Fibroblast of the conjunctiva (primary cell): ENCODE data around the gene DUSP2.

Source experiments
- DNase-seq: peaks from one replicate; pipeline ENCODE4 v3.0.0-alpha.2; 2010; ENCODE audit warnings: low read depth

The DUSP2 gene

DNA sequence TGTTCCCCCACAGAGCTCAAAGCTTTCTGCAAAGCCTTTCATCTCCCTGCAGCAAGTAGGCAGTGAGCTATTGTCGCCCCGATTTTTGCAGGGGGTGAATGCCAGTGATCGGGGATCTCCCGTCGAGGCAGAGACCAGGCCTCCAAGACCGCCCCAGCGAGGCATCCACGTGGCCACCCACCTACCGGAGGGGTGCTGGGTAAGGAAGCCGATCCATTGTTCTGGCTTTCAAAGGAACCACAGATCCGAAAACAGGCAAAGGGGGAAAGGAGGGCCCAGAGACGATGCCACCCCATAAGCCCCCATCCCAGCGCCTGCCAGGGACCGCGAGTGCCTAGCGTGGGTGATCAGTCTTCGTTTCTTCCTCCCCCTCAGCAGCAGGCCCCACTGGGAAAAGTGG is 31.3 kb downstream of the DUSP2 start:
- no peak for DNase-seq

DNA sequence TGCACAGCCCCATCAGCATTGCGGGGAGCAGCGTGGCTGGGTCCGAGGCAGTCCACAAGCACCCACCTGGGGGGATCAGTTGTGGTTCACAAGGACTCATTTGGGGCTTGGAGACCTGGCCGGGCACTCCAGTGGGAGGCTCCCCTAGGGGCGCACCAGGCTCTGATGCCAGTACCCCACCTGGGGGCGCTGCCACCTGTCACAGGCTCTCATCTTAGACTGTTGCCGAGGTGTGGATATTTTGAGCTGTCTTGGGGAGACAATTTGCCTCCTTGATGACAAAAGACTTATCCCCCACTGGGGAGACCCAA is 31.9 kb downstream of the DUSP2 start:
- DNase-seq: no peak

DNA sequence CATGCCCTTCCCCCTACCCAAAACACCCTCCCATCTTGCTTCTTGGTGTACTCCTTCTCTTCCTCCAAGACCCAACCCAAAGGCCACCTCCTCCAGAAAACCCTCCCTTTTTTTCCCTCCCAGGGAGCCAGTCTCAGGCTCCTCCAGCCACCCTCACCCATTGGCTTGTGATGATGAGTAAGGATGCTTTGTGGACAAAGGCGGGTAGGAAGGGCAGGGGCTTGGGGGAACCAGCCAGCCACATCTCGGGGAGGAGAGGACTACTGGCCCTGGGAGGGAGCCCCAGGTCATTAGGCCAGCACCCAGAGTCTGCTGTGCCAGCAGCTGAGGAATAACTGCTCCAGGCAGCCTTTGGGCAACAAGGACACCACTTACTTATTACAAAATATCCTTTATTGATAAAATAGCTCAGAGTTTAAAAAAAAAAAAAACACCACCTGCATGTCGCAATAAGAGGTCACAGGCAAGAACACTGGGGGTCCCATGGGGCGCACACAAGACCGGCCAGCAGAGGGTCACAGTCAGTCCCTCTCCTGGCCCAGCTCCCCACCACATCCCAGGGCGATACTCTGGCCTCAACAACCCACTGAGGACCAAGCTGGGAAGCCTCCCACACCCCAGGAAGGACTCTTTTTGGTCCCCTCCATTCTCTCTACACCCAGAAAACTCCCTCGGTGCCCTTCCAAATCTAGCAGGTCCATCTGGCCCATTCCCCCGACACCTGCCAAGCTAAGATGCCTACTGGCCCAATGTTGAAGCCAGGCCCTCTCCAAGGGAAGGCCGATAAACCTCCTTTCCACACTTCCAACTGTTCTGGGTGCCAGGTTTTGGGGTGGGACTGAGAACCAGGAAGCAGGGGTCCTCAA is 32.5 kb downstream of the DUSP2 start:
- DNase-seq: no peak

DNA sequence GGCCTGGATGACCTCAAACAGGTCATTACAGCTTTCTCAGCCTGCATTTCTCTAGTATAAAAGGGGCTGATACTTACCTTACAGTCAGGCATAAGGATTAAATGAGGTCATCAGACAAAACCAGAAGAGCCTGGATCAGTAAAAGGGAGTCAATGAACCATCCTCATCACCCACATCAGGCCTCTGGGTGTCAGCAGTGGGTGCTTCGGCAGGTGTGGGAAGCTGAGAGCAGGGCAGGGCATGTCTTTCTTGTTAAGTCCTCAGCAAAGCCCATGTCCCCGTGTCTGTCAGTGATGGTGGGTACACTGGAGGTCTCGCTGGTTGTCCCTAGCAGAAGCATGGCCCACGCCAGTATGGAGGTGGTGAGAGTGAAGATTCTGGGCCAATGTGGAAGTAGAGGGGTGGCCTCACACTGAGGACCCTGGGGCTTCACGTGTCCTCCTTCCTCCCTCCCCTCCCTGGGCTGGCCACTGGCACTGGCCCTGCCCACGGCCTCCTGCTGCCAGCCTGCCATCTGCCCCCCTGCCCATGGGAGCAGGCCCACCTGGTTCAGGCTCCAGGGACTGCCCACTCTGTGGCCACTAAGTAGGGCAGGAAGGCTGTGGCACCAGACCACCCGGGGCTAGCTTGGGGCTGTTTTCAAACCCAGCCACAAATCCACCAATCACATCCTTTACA is 33.3 kb downstream of the DUSP2 start:
- no peak for DNase-seq

DNA sequence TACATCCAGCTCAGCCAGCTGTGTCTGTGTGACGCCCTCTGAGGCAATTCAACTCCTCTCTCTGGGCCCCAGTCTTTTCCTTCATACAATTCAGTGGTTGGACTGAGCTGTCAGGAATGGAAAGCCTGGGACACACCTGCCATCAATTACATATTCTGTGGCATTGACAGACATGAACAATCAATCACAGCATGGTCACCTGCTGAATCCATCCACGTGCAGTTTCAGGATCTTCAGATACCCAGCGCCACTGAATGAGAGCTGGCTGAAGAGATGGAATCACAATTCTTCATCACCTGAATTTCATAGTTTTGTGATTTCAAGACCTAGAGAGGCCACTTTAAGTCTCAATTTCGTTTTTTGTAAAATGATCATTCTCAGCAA is 34.0 kb downstream of the DUSP2 start:
- DNase-seq: no peak

DNA sequence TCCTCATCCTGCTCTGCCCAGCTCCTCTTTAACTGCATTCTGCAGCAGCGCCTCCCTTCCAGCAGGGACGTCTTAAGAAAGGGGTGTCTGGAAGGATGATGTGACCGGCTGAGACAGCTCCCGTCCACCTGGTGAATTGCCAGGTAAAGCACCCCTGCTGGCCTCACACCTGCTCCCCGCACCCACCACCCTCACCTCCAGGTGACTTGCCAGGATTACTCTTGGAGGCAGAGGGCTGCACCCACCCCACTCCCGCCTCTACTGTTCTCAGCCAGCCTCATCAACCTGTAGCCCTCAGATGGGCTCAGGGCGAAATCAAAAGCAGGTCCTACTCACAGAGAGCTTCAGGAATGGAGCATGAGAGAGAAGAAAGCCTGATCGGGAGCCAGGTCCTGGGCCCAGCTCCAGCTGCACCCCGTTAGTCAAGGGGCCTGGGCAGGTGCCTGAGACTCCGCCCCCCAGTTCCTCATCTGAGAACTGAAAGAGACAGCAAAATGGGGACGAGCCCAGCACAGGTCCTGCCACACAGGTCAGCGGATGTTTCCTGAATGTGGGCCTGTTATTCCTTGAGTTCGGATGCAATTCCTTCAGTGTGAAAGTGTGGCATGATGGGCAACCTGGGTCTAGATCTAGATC is 34.5 kb downstream of the DUSP2 start:
- no peak for DNase-seq

DNA sequence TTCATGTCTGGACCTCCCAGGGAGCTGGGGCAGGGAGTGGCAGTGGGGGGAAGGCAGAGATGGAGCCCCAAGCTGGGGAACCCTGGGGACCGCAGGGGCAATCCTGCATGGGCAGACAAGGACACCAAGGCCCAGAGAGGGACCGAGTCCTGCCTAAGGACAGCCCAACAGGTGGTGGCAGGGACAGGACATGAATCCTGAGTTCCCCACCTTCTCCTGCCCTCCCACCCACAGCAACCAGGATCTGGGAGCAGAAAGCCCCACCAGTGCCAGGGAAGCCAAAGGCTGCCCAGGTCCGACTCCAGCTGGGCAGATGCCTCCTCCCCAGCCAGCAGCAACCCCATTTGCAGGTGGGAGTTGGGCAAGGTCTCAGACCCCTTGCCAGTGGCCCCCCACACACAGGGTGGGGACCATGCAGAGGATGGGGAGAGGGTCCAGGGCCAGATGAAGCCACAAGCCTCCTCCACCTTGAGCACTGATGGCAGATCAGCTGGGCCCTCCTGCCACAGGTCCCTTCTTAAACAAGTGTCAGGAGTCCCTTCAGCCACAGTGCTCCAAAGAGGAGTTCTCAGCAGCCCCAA is 35.2 kb downstream of the DUSP2 start:
- no peak for DNase-seq

DNA sequence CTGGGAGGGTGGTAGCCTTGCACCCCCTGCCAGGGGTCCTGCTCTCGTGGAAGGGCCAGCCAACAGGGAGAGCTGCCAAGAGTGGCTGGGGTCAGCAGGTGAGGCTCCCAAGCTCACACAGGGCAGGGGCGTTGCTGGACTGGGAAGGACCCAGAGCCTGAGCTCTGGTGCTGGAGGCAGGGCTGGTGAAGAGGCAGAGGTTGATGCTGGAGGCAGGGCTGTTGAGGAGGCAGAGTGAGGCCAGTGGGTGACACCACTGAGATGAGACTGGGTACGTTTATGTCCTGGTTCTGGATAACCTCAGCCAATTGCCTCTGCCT is 35.9 kb downstream of the DUSP2 start:
- no peak for DNase-seq

DNA sequence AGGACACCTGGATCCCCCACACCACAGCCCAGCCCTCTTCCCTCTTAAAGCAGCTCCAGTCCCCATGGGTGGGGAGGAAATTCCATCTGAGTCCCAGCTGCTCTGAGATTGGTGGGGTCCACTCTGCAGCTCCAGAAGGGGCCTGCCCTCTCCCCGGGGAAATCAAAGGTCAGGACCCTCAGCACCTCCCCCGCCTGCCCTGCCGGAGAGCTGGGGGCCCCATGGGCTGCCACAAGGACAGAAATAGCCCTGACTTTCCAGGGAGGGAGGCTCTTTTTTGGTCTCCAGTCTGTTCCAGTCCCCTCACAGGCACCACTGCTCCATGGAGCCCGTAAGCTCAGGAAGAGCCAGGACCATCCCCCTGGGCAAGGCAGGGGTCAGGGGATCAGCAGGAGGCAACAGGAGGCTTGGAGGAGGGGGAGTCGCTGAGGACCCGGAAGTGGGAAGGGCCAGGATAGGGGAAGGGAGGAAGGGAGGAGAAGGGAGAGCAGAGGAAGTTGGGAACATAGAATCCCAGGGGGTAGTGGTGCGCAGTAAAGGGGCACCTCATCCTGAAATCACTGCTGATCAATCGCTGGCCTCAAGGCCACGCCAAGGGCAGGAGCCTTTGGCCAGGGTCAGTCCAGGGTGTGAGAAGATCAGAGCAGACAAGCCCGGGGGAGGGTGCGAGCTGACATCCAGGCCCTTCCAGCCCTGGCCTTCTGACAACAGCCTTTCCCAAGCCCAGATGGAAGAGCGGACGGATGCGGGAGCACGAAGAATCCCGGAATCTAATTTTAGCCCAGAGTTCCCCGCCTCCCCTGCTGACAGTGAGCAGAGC is 36.5 kb downstream of the DUSP2 start:
- DNase-seq: no peak

DNA sequence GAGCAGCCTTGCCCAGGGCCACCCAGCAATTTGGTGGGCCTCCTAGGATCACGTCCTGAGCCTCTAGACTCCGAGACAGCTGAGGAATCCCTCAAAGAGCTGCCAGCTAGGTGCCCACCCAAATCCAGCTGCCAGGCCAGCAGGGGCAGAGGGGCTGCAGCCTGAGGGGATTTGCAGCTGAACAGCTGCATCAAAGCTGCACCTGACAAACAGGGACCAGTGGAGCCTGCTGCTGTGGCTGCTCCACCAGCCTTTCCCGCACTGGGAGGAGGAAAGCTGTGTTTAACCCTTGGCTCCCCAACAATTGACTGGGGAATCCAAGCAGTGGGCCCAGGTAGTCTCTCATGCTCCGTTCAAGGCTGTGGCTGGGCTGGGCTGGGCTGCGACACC is 37.1 kb downstream of the DUSP2 start:
- DNase-seq: no peak

DNA sequence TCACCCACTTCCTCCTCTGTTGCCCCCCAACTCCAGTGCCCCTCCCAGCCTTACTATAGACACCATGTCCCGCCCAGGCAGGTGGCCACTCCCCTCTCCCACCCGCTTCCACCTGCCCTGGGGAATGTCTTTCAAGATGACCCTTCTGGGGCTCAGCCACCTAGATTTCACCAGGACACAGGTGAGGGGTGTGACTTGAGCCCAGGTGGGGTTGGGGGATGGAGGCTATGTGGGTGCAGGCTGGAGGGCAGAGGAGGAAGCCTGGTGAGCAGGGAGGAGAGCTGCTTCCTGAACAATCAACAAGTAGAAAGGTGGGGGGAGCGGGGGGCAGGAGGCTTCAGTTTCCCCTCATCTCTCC is 37.6 kb downstream of the DUSP2 start:
- no peak for DNase-seq

DNA sequence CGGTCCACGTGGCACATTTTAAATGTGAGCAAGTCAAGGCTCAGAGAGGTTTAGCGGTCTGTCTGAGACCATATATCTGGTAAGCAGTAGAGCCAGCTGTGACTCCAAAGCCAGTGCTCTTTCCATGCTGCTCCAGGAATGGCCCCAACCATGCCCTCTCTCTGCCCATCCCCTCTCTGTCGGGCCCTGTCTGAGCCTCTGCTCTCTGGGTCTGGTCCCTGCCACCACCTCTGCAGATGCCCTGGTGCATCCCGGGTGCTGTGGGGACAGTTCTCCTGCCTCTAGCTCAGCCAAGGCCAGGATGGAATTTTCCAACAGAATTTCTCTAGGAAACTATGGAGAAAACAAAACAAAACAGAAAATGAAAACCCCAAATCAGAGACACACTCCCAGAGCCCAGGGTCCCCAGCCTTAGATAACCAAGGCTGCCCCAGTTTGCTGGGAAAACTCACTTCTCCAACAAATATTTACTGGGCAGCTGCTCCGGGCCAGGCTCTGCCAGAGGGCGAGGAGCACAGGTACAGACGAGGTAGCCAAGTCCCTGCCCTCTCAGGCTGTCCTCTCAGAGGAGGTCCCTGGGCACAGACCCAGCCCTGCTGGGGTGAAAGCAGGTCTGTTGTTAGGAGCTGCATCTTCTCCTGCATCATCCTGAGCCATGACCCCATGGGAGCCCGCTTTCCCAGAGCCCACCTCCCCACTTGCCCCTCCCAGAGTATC is 38.1 kb downstream of the DUSP2 start:
- no peak for DNase-seq

DNA sequence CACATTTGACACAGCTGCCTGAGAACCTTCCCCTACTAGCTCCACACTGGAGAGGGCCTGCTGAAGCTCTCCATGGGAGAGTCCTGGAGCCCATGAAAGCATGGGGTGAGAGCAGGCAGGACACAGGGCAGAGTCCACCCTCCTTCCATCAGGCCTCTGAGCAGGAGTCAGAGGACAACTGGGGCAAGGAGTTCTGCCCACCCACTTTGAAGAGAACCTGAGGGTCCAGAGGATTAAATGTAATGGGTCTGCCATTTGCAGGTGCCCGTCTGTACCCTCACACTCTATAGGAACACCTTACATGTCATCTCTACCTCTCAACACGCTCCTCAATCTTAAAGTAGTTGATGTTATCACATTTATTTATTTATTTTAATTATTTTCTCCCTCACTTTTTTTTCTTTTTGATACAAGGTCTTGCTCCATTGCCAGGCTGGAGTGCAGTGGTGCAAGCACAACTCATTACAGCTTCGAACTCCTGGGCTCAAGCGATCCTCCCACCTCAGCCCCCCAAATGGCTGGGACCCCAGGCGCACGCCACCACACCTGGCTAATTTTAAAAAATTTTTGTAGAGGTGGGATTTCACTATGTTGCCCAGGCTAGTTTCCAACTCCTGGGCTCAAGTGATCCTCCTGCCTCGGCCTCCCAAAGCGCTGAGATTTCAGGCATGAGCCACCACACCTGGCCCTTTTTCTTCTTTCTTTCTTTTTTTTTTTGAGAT is 39.1 kb downstream of the DUSP2 start:
- no peak for DNase-seq

DNA sequence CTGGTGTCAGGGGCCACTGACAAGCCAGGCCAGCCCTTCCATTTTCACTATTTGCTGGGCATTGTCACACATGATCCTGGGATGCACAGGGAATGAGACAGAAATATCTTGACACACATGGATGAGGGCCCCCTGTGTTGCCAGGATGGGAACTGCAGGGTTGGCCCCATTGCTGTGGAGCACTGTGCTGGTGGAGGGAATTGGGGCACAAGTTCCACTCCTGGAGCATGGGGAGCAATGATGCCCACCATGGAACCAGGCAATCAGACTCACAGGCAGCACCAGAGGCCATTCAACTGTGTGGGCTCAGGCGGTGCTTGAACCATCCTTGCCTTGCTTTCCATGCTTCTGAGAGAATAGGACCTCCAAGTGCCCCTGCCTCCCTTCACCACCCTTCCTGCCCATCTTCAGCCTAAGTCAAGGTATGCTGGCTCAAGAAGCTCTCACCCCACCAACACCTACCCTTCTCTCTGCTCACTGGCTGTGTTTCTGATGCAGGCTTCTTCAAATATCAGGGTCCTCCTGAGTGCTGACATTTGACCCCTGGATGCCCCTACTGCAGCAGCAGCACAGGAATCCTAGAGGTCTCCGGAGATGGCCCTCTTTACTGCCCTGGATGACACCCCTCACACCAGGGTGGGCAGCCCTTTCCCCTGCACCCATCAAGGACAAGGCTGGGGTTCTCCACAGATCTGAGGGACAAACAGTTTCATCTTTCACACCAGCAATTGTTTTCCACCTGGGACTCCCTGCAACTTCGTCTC is 39.9 kb downstream of the DUSP2 start:
- DNase-seq: no peak

DNA sequence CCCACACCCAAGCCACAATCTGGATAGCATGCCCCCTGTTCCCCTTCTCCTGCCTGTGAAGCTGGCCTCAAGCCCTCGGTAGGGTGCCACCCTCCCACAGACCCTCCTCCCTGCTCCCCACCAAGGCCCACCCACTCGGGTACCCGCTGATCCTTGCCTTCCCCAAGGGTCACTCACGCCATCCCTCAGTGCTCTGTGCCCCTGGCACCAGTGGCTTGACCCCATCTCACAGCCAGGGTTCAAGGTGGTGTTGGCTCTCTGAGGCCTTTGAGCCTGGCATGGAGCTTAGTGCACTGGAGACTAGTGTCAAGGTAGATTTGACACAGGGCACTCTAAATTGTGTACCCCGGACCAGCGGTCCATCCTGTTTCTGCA is 40.8 kb downstream of the DUSP2 start:
- DNase-seq: no peak

DNA sequence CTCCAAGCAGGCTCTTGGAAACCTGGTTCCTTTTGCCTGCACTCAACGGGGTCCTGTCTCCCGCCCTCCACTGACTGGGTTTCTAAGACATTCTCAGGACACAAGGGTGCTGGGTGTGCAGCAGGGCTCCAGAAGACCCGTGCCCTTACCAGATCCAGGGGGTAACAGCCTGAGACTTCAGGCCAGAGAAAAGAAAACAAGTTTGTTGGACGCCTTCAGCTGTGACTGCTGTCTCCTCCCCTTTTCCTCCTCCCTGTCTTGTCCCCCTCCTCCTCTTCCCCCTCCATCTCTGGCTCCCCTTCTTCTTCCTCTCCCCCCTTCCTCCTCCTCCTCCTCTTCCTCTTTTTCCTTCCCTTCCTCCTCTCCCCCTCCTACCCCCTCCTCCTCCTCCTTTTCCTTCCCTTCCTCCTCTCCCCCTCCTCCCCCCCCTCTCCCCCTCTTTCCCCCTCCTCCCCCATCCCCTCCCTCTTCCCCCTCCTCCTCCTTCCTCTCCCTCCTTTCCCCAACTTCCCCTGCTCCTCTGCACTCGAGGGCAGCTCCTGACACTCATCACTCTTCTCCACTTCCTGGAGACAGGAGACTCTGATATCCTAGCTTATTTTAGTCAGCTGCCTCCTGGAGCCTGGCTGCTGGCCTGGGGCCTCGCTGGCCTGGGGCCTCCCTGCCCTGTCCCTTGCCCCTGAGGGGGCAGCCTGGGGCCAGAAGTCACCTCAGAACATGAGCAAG is 41.3 kb downstream of the DUSP2 start:
- no peak for DNase-seq

DNA sequence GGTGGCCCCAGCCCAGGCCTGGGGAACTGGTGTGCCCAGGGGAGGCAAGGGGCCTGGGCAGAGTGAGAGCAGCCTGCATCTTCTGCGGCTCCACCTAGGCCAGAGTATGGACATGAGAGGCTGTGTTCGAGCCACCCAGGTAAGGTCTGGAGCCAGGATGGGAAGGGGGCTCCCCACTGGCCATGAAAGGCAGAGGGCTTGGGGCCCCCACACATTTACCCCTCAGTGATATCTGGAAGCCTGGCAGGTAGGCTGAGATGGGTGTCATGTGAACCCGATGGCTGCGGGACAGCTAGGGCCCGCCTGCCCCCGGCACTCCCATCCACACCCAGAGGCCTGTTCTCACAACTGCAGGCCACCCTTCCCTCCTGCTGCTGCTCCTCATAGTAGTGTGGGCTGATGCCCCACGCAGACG is 42.0 kb downstream of the DUSP2 start:
- DNase-seq: no peak

DNA sequence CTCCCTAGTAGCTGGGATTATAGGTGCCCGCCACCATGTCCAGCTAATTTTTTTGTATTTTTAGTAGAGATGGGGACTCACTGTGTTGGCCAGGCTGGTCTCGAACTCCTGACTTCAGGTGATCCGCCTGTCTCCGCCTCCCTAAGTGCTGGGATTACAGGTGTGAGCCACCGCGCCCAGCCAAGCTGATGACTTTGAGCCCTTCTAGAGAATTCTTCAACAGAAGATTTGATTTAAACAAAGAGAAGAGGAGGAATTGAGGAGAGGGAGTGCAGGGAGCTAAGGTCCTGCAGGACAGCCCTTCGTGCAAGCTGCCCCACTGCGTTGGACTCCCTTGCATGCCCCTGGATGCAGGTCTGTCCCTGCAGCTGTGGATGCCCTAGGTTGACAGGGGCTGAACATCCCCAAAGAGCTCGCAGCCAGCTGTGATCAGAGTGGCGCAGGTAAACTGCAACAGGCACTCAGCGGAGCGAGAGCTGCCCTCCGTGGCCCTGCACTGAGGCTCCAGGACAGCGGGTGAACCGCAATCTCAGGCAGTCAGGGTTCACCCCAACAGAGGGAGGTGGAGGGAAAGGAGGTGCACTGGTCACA is 42.5 kb downstream of the DUSP2 start:
- DNase-seq: no peak

DNA sequence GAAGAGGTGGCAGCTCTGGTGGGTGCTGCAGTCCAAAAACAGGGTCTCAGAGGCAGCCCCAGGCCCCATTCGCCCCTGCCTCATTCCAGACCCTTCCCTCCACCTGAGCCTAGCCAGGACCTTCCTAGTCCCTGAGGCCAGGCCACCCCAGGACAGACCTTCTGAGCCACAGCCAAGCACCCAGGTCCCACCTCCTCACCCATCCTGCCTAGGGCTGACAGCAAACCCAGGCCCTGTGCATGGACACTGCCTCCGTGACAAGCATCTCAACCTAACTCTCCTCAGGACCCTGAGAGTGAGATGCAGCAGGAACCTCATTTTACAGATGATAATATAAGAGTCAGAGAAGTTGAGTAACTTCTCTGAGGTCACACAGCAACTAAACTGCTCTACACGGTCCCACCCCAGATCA is 44.3 kb downstream of the DUSP2 start:
- DNase-seq: no peak
